Spleen (tissue), 7 donors: ENCODE data around the gene RANBP9.

Source experiments
- CTCF ChIP-seq, 11 experiments: fragments of 200-600 bp in 7 of 11; fragments of 450-650 bp in 4 of 11; sonication (generic) in 4 of 11; IDR thresholded peaks in 8 of 11; conservative IDR thresholded peaks in 3 of 11; 1 replicate in 7 of 11; 2 replicates in 4 of 11; pipeline versions ENCODE4 v1.4.0 to v1.8.0; 2016 to 2021; ENCODE audit warnings: antibody characterized with exemption in 11 of 11, inconsistent platforms in 4 of 11, mild to moderate bottlenecking in 1 of 11
- POLR2A ChIP-seq, 3 donors: fragments of 450-650 bp; IDR thresholded peaks; one replicate each; pipeline ENCODE4 v1.5.1; 2017; ENCODE audit warnings: antibody characterized with exemption in 3 of 3, mild to moderate bottlenecking in 1 of 3
- POLR2AphosphoS5 ChIP-seq, 3 donors: sonication (generic); formaldehyde crosslinking; IDR thresholded peaks; one replicate each; pipeline ENCODE4 v1.5.1; 2017; ENCODE audit warnings: antibody characterized with exemption in 3 of 3
- donor health status: DM: no; HTN: no; CAD: no; lungs with moderate emphysema.
- donor health status: DM: no; HTN: no; CAD: no.
- donor health status: DM: no; HTN: no; CAD: no.

GRCh38 chr6:13688692-13689196, 22.9 kb downstream of the RANBP9 start:
- TF ChIP-seq POLR2A (IDR thresholded peaks at IDR 0.05) = no peak
- TF ChIP-seq CTCF (IDR thresholded peaks at IDR 0.05 in 8 of 11, conservative IDR thresholded peaks at IDR 0.05 in 3 of 11) = no peak
- no peak for TF ChIP-seq POLR2AphosphoS5 (IDR thresholded peaks at IDR 0.05)
